HUDEP-2 (cell line): ENCODE results near the gene SYNJ2.
"Not testable (repeated sequence)": the region's sequence is repeated elsewhere in the genome, so short reads cannot be mapped to it uniquely, and the experiment has no call there.

Experiments
- DNase-seq, 76 experiments: peaks; one replicate each; lab custom pipeline; 2025; ENCODE audit not compliant: unreplicated experiment in 76 of 76; lab: John Stamatoyannopoulos, UW

Gene SYNJ2

GRCh38 chr6:157954150-157955117 lies 27.2 kb upstream of the SYNJ2 start:
- no peak for DNase-seq

- DNase-seq, result no peak
Measured at GRCh38 chr6:157955675-157956074, 26.0 kb upstream of the SYNJ2 start.

GRCh38 chr6:157956171-157956730 lies 25.4 kb upstream of the SYNJ2 start:
- no peak for DNase-seq

DNA sequence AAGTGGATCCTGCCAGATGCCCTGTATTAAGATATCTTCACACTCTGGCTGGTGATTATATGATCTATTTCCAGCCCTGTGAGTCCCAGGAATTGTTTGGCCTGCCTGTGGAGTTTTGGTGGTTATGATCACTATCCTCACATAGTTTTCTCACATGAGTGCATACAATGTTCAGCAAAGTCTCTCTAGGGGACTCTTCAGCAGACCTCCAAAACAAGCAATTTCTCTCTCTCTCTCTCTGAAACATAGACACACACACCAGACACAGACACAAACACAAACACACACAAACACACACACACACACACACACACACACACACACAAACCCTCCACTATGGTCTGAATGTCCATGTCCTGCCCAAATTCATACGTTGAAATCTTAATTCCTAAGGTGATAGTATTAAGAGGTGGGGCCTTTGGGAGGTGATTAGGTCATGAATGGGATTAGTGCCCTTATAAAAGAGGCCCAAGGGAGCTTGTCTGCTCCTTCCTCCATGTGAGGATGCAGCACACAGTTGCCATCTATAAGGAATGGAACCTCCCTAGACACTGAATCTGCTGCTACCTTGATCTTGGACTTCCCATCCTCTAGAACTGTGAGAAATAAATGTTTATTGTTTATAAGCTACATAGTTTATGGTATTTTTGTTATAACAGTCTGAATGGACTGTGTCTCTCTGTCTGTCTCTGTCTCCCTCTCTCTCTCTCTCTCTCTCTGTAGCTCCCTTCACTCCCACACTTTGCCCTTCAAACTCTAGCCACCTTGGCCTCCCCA lies 22.0 kb upstream of the SYNJ2 start:
- no peak for DNase-seq

DNA sequence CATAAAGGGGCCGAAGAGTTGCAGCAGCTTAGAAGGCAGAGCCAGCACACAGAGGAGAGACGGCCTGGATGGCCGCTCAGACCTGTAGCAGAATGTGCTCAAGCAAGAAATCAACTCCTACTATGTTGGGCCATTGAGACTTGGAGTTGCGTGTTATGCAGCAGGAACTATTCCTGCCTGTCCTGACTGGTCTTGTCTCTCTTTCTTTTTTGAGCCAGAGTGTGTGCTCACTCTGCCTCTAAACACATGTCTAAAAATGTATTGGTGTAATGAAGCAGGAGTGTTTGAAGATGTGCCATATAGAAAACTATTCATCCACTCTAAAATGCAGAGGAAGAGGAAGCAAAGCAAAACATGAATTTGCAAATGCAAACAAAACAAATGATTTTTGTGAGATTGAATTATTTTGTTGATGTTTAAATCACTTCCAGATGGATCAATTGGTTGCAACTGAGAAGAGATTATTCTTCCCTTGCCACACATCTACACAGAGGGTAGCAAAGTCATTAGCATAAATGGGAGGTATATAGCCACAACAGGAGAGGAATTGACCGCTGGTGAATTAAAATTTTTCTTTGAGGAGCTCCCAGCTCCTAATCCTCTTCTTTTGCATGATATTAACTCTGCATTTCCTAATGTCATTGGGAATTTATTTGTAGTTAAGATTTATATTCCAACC lies 20.4 kb upstream of the SYNJ2 start:
- DNase-seq, result no peak

GRCh38 chr6:157961832-157962575 lies 19.7 kb upstream of the SYNJ2 start:
- no peak for DNase-seq

DNA sequence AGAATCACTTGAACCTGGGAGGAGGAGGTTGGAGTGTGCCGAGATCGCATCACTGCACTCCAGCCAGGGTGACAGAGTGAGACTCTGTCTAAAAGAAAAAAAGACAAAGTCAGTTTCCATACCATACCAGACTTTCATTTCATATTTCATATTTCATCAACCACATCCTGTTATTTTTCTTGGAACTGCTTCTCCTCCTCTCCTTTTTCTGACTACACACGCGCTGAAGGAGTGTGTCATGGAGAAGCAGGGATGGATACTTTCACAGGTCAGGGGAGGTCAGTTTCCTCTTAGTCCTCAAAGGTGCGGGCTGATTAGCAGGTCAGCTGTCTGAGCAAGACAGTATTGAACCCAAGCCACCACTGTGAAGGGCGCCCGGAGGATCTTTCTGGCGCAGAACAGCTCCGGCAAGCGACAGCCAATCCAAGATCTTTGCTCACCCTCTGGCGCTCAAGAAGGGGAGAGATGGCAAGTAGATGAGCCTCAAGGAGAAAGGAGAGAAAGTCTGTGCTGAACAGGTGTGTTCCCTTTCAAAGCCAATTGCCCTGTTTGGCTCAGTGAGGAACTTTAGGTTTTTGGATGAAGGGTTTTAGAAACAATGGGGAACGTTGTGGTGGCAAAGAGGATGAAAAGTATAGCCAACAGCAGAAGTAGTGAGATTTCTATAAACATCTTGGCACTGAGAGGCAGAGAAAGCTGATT lies 18.9 kb upstream of the SYNJ2 start:
- DNase-seq, result no peak

DNA sequence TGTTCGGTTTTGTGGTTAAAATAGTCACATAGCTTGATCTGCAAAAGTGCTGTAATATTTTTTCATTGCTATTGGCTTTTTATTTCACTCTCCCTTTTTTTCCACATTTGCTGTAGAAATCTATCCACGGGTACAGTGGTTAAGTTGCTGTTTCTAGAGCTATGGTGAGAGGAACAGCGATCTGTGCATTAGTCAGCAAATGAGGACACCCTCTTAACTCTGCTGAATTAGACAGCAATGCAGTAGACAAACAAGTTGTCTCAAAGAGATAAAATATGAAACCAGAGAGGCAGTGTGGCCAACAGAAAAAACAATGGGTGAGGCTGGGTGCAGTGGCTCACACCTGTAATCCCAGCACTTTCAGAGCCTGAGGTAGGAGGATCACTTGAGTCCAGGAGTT lies 17.6 kb upstream of the SYNJ2 start:
- no peak for DNase-seq

GRCh38 chr6:157965387-157965786 lies 16.3 kb upstream of the SYNJ2 start:
- no peak for DNase-seq

GRCh38 chr6:157966589-157966977 lies 15.1 kb upstream of the SYNJ2 start:
- DNase-seq, result no peak

DNA sequence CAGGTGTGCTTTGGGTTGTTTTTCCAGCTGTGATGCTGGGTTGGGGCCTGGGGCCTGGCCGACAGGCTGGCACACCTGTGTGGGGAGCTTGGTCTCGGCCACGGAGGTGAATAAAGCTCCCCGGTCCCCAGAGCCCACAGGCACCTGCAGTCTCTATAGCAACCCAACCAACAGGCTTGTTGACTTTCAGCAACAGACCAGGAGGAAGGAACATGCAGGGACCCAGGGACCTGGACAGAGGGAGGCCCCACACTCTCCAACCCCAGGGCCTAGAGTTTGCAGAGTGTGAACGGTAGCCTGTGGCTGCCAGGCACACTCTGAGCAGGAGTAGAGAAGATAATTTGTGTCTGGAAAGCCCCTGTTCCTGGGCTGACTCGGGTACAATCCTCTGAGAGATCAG lies 14.6 kb upstream of the SYNJ2 start:
- no peak for DNase-seq

GRCh38 chr6:157967486-157967885 lies 14.2 kb upstream of the SYNJ2 start:
- no peak for DNase-seq

DNA sequence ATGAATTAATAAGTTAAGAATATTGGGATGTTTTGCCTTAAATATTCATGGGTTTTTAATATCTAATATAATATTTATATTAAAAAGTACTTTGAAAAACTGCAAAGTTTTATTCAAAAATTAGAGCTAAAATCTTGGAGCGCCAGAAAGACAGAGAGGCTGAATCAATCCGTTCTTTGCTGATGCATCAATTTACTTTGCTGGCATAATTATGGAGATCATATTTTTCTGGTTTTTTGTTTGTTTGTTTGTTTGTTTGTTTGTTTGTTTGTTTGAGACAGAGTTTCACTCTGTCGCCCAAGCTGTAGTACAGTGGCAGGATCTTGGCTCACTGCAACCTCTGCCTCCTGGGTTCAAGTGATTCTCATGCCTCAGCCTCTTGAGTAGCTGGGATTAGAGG lies 9.5 kb upstream of the SYNJ2 start:
- not testable (repeated sequence) for DNase-seq

DNA sequence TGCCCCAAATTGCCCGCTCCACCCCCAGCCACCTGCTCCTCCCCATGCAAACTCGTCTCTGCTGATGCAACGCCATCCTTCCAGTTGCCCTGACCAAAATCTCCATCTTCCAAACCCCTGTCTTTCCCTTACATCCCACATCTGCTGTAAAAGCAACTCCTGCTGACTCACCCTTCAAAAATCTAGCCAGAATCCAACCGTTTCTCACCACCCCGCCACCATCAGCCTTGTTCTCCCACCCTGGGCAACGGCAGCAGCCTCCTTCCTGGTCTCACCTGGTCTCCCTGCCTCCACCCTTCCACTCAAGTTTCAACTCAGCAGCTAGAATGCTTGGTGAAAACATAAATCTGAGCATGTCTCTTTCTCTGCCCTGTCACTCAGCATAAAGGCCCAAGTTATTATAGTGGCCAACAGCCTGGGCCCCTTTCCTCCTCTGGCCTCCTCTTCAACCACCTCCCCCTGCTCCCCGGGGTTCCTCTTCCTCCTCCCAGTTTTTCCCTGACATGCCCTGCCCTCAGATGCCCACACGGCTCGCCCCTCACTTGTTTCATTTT lies 7.2 kb upstream of the SYNJ2 start:
- no peak for DNase-seq

DNA sequence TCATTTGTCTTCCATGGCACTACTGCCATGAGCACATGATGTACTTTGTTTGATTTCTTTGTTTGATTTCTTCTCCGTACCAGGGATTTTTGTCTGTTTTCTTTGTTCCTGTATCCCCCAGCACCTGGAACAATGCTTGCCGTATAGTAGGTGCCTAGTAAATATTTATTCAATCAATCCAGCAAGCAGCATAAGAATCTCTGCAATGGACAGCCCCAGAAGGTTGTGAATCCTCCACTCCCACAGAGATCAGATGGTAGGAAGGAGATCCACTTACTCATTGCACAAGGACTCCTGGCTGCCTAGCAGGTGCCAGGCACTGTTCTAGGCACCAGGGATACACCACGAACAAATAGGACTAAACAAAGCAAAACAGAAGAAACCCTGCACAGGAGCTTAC lies 6.7 kb upstream of the SYNJ2 start:
- DNase-seq, result no peak

- no peak for DNase-seq
Measured at GRCh38 chr6:157975456-157975855, 6.2 kb upstream of the SYNJ2 start.

DNA sequence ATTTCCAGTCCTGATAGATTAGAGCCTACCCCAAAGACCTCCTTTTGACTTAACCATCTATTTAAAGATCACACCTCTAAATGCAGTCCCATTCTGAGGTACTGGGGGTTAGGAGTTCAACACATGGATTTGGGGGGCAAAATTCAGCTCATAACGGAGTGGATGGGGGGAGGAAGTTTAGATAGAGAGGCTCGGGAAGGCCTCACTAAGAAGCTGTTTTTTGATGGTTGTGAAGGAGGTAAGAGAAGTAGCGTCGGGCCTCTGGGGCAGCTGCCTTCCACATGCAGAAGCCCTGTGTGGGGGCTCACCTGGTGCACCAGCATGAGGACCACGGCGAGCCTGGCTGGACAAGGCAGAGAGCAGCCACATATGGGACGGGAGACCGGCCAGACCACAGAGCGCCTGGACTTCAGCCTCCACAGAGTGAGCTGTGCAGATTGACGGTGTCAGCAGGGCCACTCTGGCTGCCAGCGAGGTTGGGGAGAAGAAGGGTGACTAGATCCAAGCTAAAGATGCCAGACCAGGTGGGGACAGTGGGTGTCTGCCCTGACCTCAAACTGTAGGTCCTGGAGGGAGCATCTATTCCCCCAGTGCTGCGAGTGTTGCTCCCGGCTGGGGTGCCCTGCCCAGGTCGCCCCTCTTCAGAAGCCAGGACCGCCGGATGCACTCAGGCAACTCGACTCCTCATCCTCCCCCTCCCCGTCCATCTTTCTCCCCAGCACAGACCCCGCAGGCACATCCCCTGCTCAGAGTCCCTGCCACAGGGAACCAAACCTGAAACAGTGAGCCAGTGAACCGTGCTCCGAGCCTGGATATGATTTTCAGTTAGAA lies 5.1 kb upstream of the SYNJ2 start:
- DNase-seq, result no peak

- DNase-seq, result no peak
Measured at GRCh38 chr6:157977176-157977804, 4.4 kb upstream of the SYNJ2 start.
